GM21528 (cell line): ENCODE results near the gene KMT2A.
"Not testable (repeated sequence)": the region's sequence is repeated elsewhere in the genome, so short reads cannot be mapped to it uniquely, and the experiment has no call there.

Experiments
- ATAC-seq: cut with Tn5 transposase; IDR thresholded peaks from one replicate; pipeline ENCODE4 v1.9.1; 2021; ENCODE audit warnings: mild to moderate bottlenecking, moderate library complexity; ENCODE audit not compliant: unreplicated experiment, low FRiP score

KMT2A gene

DNA sequence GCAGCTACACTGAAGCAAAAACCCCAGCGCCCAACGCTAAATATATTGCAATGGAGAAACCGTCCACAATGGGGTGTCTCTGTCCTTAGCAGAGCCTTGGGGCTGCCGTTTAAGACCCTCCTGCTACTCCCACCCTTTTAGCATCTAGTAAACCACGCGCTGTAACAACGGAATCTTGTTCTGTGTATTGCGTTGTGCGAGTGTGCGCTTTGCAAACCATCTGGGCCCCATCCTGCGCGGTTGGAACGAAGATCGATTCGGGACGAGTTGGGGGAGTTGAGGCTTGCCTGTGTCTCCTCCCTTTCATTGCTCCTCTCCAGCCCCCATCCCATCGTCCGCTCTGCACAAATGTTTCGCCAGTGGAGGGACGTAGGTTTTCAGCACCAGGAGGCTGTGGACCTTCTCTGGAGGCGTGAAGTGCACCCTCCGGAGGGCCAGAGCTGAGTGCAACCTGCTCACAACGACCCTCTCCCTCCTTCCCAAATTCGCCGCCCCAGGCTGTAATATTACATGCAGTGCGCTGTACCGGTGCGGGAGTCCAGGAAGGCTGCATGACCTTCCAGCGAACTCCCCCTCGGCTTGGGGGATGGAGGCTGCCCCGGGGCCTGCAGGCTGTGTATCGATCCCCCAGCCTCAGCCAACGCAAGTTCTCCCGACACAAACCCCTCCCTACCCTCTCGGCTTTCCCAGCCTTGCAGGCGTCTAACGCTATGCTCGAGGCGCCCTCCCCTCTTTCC lies 1.6 kb upstream of the KMT2A start:
- ATAC-seq = no peak

GRCh38 chr11:118435290-118435892 lies 901 bp upstream of the KMT2A start:
- peak; percentile 23 for ATAC-seq

- ATAC-seq = peak; percentile 10
Measured at GRCh38 chr11:118436639-118437207, 431 bp downstream of the KMT2A start.

DNA sequence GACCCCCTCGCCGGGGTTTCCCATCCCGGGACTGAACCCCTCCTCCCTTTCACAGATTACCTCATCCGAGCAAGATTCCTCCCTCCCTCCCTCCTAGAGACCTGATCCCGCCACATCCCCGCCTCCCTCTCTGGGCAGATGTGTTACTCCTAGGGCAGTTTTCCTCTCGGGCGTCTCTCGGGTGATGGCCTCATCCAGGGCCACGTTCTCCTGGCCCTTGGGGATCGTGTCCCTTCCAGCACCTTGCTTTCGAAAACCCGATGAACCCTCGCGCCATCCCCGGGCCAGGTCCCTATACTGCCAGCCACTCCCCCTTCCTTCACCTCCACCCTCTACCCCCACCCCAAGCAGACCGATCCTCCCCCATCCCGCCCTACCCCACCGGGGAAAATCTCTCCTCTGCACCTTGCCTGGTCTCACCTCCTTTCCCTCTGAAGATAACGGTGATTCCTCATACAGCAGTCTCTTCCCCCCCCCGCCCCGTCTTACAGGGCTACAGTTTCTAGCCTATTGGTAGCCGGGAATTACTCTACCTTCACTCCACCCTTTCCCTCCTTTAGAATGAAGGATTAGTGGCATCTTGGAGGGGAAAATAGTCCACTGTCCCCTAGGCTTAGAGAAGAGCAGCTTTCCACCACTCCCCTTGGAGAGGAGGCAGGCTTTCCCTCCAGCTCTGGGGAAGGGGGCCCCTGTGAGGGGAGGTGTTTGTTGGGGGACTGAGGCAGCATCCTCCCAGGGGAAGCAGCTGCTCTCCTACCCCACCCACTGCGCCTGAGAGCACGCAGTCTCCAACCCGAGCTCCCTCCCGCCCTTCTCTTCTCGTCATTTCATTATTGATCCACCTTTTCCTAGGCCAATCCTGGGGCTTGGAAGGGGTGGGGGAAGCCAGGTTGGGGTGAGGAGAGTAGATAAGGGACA lies 1.2 kb downstream of the KMT2A start:
- no peak for ATAC-seq

- no peak for ATAC-seq
Measured at GRCh38 chr11:118438314-118438931, 2.1 kb downstream of the KMT2A start.

DNA sequence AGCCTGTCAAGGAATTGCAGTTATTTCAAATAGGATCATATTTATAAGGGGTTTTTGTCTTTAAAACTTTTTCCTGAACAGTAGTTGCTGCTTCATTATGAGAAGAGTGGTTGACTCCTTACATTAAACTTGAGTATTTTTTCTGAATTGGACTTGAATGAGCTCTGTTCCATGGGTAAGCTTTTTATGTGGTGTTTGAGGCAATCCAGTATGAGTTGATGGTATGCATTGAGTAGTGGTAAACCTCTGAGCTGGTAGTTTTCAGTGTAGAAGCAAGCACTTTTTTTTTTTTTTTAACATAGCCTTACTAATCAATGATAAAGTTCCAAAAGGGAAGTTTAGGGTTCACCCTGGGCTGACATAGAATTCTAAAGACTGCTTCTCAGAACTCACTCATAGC lies 3.4 kb downstream of the KMT2A start:
- ATAC-seq = no peak

- no peak for ATAC-seq
Measured at GRCh38 chr11:118441770-118442275, 5.5 kb downstream of the KMT2A start.

DNA sequence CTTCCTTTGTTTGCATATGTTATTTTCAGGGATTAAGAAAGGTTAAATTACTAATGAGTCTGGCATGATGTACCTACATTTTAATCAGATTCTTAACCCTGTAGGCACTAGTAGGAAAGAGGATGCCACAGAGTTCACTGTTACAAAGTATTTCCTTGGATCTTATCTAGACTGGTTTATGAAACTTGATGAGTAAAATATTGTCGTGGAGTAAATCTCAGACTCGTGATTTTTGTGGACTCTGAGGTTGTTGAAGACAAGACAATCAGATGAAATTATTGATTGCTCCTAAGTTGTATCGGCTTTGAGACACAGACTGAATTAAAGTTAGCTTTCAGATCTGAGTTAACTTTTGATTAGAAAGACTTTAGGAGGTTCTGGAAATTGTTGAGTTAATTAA lies 6.0 kb downstream of the KMT2A start:
- no peak for ATAC-seq

DNA sequence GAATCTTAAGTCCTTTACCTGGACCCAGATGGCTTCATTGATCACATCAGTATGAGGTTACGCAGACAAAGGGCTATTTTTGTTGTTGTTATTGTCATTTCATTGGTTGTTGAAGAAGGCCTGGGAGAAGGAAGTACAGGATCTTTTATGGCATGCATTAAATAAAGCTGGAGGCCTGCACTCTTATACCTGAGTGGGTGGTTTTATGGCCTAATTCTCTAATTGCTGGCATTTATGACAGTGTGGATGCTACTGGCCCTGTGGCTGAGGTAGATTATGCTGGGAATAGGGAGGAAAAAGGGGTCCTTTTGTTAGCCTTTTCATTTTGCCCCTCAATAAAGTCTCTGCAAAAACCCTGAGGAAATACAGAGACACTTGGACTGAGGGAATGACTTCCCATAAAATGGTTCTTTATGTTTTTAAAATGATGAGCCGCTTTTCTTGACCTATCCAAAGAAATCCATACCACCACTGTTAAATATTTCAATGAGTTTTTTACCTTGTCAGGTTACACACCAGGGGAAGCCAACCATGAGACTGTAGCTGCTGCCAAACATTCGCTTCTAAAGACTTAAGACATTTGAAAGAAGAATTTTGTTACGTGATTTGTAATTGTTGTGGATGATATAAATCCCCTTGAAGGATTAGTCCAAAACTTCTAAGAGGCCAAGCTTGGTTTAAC lies 6.8 kb downstream of the KMT2A start:
- ATAC-seq = no peak

DNA sequence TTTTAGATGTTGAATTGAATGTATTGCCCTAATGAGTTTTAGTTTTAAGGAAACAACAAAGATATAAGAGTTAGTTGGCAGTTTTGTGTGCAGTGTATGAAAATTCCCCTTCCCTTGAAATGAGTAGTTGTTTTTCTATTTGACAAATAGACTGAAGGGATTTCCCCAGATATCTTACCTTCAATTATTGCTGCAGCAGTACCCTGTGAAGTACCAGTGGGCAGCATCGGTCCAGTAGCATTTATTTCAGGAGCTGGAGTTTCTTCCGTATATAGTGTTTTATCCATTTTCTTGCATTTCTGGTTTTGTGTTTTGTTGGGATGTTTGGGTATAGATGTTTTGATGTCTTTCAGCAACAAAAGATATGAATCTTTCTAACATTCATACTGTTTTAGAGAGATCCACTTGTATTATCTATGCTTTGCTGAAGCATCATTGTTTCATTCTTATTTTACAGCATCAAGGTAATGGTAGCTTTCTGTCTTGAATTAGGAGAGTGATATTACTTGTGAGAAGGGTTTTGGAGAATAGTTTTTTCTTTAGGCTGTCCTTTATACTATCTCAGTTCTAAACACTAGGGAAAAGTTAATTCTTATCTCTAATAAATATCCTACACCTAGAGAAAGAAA lies 7.4 kb downstream of the KMT2A start:
- no peak for ATAC-seq

DNA sequence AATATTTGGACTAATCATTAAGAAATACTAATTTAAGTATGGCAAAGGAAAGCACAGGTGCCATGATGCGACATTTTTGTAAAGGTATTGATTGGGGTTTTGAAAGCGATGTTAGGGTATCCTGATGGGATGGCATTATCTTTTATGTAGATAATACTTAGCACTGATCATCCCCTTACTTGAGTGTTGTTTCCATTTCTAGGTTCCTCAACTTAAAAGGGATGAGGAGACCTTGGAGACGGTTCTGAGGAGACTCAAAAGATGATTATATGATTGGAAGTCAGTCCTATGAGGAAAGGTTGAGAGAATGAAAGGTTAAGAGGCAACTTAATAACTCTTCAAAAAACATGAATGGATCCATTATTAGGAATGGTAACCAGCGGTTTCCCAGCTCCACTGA lies 11.1 kb downstream of the KMT2A start:
- ATAC-seq = no peak

DNA sequence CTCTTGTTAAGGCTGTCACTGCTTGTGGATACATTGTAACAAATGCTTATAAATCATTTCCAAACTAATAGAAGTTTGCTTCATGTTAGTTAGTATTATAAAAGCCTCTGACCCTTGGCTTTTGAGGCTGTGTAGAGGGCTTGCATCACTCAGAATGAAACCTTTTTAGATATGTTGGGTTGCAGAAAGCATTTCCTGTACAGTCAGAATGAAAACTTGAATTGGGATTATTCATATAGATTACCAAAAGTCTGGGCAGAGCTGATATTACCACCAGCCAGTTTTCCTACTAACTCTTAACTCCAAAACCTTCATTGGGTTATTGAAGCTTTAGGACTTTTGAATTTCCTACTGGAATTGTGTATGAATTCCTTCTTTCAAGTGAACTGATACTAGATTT lies 12.0 kb downstream of the KMT2A start:
- ATAC-seq = peak; percentile 61

DNA sequence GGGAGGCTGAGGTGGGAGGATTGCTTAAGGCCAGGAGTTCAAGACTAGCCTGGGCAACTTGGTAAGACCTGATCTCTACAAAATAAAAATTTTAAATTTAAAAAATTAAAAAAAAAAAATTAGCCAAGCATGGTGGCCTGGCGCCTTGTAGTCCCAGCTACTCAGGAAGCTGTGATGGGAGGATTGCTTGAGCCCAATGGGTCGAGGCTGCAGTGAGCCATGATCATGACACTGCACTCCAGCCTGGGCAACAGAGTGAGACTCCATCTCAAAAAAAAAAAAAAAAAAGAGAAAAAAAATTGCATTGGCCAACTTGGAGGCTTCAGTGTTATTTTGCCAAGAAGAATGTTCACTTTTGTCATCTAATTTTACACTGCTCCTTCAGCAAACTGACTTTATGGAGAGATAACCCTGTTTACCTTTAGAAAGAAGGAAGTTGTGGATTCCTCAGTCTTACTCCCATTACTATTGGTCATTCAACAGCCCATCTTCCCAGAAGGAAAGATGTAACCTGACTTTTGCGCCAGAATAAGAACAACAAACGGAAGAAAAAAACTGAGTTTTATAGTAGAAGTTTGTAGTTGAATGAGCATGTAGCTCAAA lies 13.1 kb downstream of the KMT2A start:
- ATAC-seq = no peak

- no peak for ATAC-seq
Measured at GRCh38 chr11:118450451-118450850, 14.2 kb downstream of the KMT2A start.

- ATAC-seq = no peak
Measured at GRCh38 chr11:118462178-118462577, 25.9 kb downstream of the KMT2A start.

GRCh38 chr11:118468968-118469367 lies 32.7 kb downstream of the KMT2A start:
- not testable (repeated sequence) for ATAC-seq

DNA sequence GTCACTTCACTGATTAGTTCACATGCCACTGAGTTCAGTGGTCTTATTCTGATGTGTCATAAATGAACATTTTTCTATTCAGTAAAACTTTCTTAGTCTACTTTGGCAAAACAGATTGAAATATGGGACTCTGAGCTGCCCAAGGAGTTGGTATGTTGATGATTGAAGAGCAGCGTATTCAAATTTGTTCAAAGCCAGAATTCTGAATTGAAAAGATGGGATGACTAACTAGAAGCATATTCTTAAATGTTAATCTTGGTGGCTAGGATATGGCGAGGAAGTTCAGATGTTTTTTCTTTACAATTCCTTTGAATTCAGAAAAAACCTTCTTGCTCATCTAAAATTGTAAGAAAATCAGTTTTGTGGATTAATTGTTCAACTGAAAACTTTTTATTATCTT lies 34.7 kb downstream of the KMT2A start:
- no peak for ATAC-seq

GRCh38 chr11:118473537-118473936 lies 37.2 kb downstream of the KMT2A start:
- ATAC-seq = no peak

DNA sequence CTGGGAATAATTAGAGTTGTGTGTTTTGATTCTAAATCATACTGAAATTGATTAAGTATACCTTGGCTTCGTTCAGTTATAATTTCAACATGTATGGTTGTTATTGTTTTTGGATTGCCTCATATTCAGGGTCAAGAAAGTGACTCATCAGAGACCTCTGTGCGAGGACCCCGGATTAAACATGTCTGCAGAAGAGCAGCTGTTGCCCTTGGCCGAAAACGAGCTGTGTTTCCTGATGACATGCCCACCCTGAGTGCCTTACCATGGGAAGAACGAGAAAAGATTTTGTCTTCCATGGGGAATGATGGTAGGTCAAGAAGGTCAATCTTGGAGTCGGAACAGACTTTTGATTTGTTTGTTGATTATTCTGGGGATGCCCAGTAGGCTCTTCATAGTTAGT lies 40.4 kb downstream of the KMT2A start:
- no peak for ATAC-seq
